DLD1 (cell line): ENCODE measurements around the gene ZMIZ1.

Experiments
- in situ Hi-C: cut with HindIII; loops from 2 replicates; pipeline ENCODE4 v1.10.0; 2017; ENCODE audit warnings: low sequenced_read_pairs

Gene ZMIZ1

DNA sequence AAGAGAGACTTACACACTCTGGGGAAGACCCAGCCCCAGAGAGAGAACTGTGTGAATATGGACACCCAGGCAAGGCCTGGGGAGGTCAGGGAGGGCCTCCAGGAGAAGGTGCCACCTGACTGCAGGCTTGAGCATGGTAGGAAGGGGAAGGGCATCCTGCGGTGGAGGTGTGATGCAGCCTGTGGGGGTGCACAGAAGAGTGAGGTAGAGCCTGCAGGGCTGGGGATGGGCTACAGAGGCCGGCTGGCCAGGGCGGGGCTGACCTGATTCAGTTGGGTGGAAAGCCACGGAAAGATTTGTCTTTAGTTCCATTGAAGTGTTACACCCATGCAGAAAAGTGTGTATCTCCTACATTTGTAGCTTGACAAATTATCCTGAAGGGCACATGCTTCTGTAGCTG is 47.6 kb downstream of the ZMIZ1 start:
- in situ Hi-C loops = no loop called here

DNA sequence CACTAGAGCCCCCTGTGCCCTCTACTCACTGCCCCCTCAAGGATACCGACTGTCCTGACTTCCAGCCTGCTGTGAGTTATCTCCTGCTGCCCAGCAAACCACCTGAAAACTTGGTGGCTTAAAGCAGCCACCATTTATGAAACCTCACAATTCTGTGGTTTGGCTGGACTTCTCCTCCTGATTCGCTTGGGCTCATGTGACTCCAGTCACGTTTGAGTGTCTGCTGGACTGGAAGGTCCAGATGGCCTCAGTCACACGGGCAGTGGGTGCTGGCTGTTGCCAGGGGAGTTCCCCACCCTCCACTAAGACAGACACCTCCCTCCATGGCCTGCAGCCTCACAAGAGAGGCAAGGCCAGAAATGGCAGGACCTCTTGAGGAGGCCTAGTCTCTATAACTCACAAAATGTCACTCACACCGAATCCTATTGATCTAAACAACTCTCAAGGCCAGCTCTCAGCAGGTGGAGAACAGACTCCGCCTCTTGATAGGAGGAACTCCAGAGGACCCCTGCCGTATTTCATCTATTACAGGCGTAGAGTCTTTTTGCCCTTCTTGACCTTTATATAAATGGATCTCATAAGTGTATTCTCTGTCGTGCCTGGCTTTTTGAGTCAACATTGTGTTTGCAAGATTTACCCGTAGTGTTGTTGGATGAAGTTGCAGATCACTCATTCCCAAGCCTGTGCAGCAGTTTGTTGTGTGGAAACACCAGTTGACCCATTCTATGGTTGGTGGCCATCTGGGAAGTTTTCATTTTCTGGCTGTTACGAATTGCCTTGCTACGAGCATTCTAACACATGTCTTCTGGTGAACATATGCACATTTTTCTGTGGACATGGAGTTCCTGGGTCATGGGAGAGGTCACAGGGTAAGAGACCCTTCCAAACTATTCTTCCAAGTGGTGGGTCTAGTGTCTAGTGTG is 48.3 kb downstream of the ZMIZ1 start:
- in situ Hi-C loops = no loop called here

DNA sequence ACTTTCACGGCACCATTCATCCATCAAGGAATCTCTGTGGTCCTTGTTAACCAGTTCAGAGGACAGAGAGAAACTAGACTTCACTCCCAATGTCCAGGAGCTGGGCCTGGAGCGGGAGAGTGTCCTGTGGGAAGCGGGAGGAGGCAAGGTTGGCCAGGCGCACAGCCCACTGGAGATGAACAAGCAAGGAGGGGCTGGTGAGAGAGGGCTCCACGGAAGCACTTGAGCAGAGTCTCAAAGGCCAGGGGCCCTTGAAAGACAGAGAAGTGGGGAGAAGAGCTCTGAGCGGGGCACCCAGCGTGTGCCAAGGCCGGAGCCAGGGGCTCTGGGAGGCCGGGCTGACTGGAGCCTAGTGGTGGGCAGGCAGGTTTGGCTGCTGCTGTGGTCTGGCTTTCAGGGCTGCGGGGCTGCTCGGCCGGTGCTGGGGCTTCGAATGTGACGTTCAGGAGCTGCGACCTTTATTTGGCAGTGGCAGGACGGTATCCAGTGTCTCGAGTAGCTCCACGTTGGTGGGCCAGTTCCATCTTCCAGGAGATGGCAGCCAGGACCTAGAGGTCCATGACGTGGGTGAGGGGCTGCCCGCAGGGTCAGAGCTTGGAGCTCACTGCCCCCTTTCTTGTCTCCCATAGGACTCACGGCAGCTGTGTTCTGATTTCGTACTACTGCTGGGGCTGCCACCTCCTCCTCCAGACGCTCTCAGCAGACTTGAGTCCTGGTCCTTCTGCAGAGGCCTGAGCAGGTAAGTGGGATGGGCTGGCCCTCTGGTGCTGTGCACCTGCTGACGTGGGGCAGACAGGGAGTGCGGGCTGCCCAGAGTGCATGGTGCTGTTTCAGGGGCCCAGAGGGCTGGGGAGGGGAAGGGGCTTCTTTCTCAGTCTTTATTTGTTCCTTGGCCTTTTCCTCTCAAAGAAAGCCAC is 49.8 kb downstream of the ZMIZ1 start:
- in situ Hi-C loops = no loop called here

DNA sequence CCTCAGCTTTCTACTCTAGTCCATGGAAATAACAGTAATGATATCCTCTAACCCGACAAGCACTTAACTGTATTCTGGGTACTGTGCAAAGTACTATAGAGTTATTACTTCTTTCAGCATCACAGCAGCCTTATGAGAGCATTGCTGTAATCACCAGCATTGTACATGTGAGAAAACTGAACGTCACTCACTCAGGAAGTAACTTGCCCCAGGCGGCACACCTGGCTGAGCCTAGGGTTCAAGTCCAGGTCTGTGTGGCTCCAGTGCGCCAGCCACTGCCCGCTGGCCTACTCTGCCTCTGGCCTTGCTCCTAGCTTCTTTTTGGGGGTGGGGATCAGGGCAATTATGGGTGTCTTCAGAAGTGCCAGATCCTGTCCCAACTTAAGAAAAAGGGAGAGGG is 50.5 kb downstream of the ZMIZ1 start:
- in situ Hi-C loops = no loop called here

DNA sequence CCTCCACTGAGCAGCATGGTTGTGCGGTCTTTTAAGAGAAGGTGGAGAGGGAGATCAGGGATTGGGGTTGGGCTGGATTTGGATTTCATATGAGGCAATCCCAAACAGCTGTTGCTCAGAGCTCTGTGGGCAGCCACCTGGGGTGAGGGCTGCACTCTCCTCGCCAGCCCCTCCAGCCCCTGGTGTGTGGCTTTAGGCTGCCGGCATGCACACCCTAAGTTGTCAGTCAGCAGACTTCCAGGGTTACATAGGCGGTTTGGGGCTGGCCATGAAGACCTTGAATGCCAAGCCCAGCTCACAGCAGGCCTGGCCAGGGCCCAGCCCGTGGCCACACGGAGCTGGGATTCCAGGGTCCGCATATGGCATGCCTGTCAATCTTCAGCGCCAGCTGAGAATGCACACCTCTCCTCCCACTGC is 54.8 kb downstream of the ZMIZ1 start:
- in situ Hi-C loops = loop anchor here (5.0 kb wide), 1 partner anchor 51 kb away; no protein-coding TSS in a partner anchor

DNA sequence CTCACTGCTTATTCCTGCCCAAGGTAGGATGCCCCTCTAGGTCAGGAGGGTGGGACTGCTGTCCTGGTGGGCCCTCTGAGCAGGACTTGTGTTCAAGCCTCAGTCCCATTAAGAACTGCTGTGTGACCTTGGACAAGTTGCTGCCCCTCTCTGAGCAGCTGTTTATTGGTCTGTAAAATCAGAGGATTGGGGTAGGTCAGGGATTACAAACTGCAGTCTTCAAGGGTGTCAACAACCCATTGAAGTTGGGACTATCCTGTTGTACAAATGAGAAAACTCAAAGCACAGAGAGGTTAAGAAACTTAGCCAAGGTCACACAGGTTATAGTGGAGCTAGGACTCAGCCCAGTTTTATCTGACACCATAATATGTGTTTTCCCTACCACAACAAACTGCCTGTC is 55.3 kb downstream of the ZMIZ1 start:
- in situ Hi-C loops = loop anchor here (5.0 kb wide), 1 partner anchor 52 kb away; no protein-coding TSS in a partner anchor

DNA sequence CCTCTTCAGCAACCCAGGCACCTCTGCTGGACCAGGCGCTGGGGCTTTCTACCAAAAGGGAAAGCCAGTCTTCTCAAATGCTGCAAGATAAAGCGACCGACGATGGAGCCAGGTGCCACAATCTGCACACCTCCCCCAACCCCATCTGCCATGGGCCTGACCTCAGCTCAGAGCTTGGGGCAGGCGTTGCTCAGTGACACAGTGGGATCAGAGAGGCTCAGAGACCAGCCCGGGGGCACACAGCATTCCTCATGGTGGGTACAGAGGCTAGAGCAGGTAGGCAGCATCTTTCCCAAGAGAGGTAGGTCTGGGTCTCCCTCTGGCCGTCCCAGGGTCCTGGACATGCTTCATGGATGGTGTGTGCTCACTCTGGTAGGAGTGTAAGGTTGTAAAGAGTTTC is 56.3 kb downstream of the ZMIZ1 start:
- in situ Hi-C loops = no loop called here

DNA sequence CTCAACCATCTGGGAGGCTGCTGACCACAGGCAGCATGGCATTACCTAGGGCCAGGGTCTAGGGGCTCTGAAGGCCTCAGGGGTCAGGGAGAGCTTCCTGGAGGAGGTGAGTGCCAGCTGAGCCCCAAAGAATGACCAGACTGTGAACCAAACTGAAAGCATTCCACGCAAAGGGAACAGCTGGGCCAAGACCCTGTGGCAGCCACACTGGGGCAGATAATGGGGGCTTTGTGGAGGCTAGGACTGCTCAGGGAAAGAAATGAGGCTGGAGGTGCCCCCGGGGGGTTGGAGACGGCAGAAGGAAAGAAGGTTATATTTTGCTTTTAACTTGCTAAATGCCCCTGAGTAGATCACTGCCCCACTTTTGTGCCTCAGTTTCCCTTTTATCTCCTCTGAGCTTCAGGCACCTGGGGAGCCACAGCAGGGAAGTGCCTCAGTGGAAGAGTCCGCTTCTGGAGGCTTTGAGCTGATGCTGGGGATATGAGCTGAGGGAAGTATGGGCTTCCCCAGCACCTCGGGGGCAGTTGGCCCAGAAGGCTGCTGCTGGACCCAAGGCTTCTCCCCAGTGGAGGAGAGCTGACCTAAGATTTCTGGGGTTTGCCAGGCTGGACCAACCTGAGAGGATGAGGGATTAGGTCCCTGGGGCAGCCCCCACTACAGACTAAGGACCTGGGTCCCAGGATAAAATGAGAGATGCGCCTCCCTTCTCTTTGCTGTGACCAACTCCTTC is 57.8 kb downstream of the ZMIZ1 start:
- in situ Hi-C loops = no loop called here

DNA sequence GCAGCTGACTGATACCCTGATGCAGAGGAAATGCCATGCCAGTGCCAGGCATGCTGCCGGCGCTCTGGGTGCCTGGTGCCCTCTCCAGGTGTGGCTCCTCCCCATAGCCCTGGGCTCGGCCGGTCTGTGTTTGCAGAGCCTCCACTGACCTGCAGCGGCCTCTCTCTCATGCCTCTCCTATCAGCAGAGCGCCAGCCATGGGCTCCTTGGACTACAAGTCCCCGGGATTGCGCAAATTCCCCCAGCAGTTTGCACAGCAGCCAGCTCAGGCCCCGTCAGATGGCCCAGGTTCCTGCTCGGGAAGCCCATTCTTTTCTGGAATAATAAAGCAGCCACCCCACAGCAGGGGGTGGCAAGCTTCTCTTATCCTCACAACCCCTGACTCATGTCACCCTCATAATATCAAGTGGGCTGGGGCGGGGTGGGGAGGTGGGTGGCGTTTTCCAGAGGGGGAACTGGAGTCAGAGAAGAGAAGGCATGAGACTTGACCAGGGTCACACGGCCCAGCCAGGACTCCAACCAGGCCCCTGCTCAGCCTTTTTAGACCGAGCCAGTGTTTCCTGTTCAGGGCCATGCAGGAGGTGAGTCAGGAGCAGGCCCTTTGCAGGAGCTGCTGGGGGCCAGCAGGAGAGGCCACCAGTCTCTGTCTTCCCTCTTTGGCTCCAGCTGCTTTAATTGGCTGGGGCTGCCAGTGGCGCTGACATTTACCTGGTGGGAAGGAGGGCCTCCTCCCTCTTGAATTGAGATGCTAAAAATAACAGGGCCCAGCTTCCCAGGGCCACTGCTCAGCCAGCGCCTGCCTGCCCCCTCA is 58.6 kb downstream of the ZMIZ1 start:
- in situ Hi-C loops = no loop called here

DNA sequence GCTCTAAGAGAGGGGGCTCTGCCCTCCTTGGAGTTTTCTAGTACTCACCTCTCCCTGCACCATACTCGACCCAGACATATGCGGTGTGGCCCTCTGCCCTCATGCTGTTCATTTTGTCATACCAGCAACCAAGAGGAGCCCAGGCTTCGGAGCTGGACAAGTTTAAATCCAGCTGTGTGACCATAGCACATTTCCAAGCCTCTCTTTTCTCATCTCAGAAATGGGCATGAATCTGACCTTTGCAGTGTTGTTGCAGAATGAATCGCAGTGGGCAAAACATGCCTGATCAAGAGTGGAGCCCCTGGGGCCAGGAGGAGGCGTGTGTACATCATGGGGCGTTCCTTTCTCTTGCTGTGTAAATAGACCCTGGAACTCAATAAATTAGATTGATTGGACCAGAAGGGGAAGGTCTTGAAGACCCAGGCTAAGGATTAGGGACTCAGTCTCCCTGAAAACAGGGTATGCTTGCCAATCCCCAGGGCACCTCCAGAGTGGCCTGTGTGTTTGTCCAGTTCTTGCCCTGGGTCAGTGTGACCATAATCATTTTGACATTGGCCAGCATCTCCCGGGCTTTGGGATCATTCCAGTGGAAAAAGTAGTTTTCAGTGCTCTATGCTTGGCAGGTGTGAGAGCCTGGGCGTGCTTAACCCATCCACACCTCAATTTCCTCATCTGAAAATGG is 59.6 kb downstream of the ZMIZ1 start:
- in situ Hi-C loops = no loop called here

DNA sequence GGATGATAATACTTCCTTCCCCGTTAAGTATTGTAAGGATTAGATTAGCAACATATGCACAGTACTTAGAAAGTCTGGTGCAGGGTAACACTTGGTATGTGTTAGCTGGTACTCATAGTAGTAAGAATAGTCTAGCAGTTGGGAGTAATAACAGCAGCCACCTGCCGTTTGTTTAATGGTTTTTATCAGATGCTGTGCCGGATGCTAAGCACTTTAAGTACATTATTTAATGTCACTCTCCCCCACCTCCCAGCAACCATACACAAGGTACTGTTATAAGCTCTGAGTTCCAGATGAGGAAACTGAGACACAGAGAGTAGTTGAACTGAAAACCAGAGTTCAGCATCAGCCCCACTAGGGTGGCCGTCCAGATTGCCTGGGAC is 60.1 kb downstream of the ZMIZ1 start:
- in situ Hi-C loops = no loop called here

DNA sequence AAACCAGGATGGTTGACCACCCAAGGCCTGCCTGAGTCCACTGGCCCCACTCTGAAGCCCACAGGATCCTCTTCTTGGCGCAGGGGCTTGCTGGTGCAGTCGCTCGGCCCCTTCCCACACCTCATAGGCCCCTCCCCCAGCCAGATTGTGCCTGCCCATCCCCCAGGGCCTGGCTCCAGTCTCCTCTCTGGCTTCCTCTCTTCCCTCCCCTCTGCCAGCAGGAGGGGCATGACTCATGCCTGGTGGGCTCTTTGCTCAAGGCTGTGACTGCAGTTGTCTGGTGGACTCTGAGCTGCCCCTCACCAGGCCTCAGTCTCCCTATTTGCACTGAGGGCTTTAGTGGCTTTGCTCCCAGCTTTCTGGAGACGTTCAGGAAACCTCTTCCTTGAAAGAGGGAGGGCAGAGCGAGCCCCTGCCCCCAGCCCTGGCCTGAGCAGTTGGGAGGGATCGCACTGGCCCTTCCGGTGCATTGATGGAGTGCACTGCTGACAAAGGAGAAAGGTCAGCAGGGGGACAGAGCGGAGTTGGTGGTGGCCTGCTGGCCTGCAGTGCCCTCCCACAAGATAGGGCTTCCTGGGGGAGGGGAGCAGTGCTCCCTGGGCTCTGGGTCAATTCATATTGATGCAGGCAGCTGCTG is 60.7 kb downstream of the ZMIZ1 start:
- in situ Hi-C loops = no loop called here

DNA sequence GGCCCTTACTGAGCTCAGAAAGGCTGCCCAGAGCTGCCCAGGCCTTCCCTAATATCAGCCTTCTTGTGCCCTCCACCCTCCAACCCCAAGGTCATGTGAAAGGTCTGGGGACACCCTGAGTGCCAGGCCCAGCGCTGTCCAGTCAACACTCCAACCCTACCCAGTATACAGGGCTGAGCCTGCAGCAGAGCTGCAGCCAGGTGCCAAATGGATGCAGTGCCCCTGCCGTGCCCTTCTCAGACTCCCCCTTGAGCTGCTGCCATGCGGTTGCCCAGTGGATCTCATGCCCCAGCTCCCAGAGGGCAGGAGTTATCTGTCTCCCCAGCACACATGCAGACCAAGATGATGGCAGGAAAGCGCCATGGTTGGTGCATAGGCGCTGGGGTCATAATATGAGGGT is 61.5 kb downstream of the ZMIZ1 start:
- in situ Hi-C loops = no loop called here

DNA sequence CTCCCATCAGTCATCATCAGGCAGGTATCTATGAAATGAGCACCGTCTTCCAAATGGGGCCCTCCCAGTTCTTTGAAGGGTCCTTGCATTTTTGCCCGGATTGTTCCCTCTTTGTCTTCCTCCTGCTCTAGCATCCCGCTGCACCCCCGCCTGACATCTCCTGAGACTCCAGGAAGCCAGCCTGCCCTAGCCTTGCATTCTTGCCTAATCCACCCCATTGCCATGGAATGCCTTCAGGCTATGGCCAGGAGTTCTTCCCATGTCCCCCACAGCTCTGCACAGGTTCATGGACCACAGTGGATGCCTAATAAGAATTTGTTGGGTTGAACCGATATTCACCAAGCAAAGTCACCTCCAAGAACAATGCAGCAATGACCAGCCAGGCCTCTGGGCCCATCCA is 62.1 kb downstream of the ZMIZ1 start:
- in situ Hi-C loops = no loop called here

DNA sequence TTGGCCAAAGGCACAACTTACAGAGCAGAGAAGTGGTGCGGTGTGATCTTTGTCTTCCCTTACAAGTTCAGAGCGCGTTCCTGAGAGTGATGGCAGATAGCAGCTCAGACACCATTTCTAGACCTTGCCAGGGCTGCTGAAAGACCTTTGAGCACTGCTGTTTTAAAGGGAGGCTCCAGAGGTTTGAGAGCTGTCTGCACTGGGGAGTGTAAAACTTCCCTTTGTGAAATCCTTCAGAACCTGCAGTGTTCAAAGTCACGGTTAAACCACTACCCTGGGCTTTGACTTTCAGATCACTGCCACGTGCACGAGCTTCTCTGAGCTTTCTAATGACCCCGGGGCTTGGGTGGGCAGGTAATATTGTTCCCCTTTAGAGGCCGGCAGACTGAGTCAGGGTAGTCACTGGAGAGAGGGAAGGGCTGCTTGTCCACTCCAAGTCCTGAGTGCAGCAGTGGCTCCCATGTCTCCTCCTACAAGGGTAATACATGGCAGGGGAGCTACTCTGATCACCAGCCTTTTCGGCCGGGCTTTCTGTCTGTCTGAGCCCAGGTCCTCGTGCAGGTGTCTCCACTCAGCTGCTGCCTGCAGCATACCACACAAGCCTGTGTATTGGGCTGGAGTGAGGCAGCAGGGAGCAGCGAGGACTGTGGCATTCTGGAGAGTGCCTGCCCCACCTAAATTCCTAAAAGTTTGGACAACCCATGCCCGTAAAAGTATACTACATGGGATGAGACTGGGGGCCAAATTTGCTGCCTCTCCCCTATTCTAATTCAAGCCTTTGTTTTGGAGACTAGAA is 63.3 kb downstream of the ZMIZ1 start:
- in situ Hi-C loops = no loop called here

DNA sequence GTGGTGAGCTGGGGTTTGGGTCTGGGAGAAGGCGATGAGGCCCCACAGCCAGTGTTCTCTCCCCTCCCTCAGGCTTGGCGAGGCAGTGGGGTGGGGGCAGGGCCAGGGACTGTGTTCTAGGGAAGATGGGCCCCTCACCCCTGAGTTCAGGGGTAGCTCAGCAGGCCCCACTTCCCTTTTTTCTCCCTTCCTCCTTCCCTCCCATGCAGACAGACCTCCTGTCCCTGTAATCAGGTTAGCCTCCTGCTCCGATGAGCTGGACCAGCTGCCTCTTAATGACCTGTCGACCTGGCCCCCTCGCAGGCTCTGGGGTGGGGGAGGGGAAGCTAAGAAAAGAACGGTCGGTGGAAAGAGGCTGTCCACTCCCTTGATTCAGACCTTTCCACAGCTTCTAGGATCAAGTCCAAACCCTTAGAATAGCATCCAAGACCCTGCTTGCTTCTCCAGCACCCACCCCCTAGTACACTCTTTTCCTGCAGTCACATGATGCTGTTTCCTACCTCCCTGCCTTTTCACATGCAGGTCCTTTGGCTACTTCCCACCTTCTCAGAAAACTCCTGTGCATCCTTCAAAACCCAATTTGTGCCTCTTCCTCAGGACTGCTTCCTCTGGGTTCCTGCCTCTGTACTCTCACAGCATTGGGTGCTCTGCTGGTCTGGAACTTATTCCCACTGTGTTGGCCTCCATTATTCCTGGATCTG is 64.1 kb downstream of the ZMIZ1 start:
- in situ Hi-C loops = no loop called here

DNA sequence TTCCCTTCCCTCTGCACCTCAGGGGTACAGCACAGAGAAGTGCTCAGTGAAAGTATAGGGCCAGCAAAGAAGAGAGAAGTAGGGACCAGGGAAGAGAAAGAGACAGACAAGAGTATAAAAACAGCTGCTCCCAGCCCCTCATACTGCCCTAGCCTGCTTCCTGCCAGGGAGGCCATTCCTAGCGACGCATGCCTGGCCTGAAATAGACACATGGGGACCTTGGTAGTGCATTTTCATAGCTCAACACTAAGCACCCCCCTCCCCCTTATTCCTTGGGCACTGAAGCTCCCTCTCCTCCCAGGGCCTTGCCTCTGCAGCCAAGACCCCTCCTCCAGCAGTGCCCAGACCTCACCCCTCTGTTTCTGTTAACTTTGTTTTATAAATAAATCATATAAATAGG is 64.7 kb downstream of the ZMIZ1 start:
- in situ Hi-C loops = no loop called here

DNA sequence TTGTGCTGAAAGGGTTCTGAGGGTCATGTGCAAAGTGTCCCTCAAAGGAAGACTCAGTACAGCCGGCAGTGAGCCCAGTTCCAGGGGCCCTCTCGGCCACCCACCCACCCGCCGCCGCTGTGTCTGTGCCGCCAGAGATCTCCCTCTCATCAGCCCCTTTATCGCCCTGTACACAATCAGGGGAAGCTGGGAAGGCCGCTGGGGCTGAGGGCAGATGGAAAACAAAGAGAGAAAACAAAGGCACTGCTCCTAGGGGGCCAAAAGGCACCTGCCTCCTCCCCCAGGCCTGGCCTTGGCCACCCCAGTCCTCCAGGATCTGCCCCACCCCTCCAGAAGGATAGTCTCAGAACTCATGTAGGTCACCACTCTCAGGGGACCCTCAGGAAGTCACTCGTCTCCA is 67.0 kb downstream of the ZMIZ1 start:
- in situ Hi-C loops = no loop called here
